ENCODE measurements around the gene SLC17A7.
A peak's percentile ranks its signal among the peaks of the same experiment; 100 is the strongest.
"Not testable (repeated sequence)": the region's sequence is repeated elsewhere in the genome, so short reads cannot be mapped to it uniquely, and the experiment has no call there.

Gene SLC17A7

GRCh38 chr19:49469828-49470614, 28.7 kb upstream of the SLC17A7 start:
- DNase-seq: peak; percentile 93 to 94

DNA sequence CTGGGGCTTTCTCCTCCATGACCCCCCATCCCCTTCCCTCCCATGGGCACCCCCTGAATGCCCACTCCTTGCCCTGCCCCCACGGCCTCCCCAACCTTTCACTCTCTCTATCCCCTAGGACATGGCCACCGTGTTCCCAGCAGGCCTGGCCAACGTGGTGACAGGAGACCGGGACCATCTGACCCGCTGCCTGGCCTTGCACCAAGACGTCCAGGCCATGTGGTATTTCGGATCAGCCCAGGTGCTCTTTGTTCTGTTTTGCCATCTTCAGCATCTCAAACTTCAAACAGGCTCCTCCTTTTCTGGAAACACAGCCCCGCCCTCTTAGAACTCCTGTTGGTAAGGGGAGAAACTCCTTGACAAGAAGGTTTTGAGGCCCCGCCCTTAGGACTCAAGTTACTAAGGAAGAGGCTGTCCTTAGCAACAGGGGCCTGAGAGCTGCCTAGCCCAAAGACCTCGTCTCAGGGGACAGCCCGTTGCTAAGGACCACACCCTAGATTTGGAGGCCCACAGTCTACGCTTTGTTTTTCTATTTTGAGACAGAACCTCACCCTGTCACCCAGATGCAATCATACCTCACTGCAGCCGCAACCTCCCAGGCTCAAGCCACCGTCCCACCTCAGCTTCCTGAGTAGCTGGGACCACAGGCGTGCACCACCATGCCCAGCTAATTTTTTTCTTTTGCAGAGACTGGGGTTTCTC, 27.6 kb upstream of the SLC17A7 start:
- peak; percentile 98 for DNase-seq

DNA sequence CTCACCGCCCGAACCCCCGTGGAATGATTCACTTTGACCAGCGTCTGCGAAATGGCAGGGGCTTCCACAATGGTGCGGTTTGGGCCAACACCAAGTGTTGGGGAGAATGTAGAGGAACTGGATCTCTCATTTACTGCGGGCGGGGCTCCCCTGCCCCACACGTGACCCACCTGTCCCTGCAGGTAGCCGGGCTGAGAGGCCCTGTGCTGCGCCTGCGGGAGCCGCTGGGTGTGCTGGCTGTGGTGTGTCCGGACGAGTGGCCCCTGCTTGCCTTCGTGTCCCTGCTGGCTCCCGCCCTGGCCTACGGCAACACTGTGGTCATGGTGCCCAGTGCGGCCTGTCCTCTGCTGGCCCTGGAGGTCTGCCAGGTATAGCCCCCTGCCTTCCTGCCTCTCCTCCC, 26.9 kb upstream of the SLC17A7 start:
- no peak for DNase-seq

GRCh38 chr19:49465371-49465770, 24.0 kb upstream of the SLC17A7 start:
- no peak for DNase-seq

DNA sequence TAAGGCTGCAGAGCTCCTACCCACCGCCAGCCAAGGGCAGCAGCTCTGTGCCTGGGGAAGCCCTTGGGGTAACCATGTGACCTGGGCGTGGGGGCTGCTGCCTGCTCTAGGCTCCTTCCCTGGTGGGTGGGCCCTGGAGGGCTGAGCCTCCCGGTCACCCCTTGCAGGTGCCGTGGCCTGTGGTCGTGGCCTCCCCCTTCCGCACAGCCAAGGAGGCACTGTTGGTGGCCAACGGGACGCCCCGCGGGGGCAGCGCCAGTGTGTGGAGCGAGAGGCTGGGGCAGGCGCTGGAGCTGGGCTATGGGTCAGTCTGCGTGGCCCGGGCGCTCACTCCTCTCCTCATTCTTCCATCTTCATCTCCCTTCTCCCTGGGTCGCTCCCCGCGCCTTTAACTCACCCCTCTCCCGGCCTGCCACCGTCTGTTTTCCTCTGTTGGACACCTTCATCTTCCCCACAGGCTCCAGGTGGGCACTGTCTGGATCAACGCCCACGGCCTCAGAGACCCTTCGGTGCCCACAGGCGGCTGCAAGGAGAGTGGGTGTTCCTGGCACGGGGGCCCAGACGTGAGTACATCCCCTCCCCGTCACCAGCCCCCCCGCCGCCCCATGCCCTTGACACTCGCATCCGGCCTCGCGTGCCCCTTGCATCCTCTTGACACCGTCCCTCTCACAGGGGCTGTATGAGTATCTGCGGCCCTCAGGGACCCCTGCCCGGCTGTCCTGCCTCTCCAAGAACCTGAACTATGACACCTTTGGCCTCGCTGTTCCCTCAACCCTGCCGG, 22.8 kb upstream of the SLC17A7 start:
- DNase-seq: no peak

DNA sequence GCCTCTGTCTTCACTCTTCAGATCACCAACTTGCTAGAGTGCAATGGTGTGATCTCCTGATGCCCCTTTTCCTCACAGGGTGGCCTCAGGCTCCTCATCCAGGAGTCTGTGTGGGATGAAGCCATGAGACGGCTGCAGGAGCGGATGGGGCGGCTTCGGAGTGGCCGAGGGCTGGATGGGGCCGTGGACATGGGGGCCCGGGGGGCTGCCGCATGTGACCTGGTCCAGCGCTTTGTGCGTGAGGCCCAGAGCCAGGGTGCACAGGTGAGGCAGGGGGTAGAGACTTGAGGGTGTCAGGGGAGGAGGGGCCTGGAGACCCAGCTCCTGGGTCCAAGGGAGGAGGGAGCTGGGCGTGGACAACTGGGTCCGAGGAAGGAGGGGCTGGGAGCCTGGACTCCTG, 21.2 kb upstream of the SLC17A7 start:
- no peak for DNase-seq

- DNase-seq: no peak
Measured at GRCh38 chr19:49461656-49462055, 20.3 kb upstream of the SLC17A7 start.

DNA sequence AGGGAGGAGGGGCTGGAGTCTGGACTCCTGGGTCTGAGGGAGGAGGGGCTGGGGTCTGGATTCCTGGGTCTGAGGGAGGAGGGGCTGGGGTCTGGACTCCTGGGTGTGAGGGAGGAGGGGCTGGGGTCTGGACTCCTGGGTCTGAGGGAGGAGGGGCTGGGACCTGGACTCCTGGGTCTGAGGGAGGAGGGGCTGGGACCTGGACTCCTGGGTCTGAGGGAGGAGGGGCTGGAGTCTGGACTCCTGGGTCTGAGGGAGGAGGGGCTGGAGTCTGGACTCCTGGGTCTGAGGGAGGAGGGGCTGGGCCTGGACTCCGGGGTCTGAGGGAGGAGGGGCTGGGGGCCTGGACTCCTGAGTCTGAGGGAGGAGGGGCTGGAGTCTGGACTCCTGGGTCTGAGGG, 19.8 kb upstream of the SLC17A7 start:
- DNase-seq: not testable (repeated sequence)

DNA sequence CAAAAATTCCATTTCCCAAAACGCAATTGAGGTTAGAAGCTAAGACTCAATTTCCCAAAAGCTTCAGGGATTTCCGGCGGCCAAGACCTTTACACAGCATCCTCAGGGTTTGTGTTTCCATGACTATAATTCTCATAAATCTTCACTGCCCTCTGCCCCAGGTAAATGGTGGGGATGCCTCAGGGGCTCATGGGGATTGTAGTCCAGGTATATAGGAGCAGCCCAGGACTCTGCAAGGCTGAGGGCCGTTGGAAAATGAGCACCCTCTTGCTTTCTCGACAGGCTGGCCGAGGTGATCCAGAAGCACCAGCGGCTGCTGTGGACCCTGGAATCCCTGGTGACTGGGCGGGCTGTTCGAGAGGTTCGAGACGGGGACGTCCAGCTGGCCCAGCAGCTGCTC, 18.1 kb upstream of the SLC17A7 start:
- no peak for DNase-seq

DNA sequence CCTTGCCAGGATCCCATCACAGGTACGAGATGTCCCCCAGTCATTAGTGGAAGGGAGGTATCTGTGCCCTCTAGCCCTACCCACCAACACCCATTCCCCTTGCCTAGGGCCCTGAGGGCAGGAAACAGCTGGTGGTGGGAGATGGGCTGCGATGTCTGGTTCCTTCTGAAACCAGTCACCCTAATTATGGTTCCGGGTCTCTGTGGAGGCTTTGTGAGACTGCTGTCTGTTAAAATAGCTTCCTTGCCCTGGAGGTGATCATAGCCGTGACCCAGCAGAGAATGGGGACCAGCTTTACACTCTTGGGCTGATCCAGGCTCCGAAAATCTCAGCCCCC, 17.2 kb upstream of the SLC17A7 start:
- DNase-seq: no peak

- DNase-seq: no peak
Measured at GRCh38 chr19:49456326-49456725, 15.0 kb upstream of the SLC17A7 start.

GRCh38 chr19:49455773-49456172, 14.4 kb upstream of the SLC17A7 start:
- no peak for DNase-seq

- DNase-seq: peak; percentile 50 to 51
Measured at GRCh38 chr19:49453757-49454240, 12.5 kb upstream of the SLC17A7 start.

DNA sequence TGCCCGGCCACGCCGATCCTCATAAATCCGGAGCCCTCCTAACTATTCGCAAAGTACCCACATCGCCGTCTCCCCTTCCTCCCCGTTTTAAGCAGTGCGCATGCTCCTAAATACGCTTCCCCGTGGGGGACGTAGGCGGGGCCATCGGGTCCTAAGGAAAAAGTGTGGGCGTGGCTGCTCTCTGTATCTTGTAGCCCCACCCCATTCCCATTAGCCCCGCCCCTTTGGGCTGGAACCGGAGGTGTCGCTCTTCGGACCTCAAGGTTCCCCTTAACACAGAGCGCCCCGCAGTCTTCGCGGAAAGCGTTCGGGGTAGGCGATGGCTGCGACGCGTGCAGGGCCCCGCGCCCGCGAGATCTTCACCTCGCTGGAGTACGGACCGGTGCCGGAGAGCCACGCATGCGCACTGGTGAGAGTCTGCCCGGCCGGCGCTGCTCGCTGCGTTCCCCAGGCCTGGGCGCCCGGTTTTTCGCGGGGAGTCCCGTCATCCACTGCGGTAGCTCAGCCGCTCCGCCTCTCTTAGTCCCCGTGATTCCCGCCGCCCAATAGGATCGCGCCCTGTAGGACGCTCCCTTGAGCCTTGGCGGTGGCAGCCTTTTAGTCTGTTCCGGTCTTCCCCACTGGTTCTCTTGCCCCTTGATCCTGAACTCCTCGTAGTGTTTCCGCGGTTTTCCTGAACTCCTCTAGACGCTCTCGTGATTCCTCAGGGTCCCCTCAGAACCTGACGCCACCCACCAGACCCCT, 11.9 kb upstream of the SLC17A7 start, which contains the start of gene ALDH16A1:
Gene ALDH16A1 (plus strand): TSS at position 213 of the 744 bp plus-strand sequence. CDS start 107 bp downstream, at position 320.
- DNase-seq: peak; percentile 98

DNA sequence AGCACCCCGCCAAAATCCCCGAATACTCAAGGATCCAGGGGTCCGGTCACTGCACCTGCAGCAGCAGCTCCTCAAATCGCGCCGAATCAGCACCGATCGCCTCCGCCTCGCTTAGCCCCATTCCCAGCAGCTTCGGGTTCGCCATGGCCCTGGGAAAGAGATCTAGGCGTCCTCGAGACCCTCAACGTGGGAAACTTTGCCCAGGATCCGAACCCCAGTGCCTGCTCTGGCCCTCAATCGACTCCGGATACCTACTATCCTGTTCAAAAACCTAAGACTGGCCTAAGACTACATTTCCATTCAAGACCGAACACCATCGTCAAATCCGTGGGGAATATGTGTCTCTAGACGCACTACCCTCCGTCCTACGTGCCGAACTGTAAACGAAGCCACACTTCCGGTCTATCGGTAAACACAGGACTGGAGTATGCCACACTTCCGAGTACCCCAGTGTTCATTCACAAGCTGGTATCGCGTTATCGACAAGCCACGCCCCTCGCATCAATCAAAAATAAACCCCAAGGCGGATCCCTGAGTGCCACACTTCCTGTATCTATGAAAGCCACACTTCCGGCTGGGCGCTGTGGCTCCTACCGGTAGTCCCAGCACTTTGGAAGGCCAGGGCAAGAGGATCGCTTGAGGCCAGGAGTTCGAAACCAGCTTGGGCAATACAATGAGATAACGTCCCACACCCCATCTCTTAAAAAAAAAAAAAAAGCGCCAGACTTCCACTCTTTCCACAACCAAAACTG, 10.3 kb upstream of the SLC17A7 start, which contains the start of gene PIH1D1:
Gene PIH1D1 (minus strand): TSS at position 385 of the 752 bp plus-strand sequence. CDS start 240 bp downstream, at position 145.
- DNase-seq: peak; percentile 98

DNA sequence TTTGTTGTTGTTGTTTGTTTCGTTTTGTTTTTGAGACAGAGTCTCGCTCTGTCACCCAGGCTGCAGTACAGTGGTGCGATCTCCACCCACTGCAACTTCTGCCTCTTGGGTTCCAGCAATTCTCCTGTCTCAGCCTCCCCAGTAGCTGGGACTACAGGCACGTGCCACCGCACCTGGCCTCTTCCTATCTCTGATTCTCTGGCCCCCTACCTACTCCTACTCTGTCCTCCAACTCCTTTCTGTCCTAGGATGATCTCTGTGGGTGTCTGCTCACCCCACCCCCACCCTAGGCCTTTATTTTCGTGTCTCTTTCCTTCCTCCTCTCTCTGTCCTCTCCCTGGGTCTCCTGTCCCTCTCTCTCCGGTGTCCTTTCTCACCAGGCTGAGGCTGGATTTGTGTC, 9.1 kb upstream of the SLC17A7 start:
- DNase-seq: no peak

GRCh38 chr19:49448432-49448786, 7.1 kb upstream of the SLC17A7 start:
- DNase-seq: no peak

DNA sequence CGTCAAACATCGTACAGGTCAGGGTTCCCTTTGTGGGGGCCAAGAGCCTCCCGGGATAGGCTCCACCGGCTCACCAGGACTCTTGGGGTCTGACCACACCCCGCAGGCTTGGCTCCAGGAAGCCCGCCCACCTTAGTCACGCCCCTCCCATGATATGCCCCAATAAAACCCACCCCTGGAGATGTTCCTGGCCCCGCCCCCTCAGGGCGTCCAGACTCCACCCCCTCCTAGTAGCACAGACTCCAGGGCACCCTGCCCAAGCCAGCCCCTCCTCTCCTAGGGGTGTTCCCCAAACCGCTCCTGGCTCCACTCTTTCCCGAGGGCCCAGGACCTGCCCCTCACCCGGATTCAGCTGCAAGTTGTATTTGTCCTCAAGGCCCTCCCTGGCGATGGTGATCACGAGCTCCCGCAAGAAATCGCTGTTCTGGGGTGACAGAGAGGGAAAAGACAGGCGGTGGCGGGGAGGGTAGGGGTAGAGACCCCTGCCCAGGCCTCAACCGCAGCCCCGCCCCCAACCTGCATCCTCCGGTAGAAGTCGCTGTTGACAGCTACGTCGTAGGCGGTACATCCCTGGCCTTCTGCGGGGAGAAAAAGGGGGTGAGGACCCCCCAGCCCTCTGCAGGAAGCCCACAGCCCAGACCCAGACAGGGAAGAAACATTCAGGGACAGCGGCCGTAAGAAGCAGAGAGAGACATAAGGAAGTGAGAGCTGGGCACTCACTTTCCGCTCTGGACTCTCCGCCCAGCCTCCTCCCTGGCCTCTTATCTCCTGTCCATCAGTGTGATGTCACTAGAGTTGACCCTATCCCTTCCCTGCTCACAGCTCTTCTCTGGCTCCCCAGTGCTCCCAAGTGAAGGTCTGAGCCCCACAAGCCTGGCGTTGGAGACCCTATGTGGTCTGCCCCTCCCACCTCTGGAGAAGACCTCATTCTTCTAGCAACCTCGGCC, 6.4 kb upstream of the SLC17A7 start:
- DNase-seq: peak in 1 of 2 donors; percentile 19

GRCh38 chr19:49445997-49446396, 4.7 kb upstream of the SLC17A7 start:
- no peak for DNase-seq

GRCh38 chr19:49444100-49444700, 2.9 kb upstream of the SLC17A7 start:
- not testable (repeated sequence) for DNase-seq

Data from CD4-positive, alpha-beta T cell treated with Interleukin-1 beta for 1 hour (primary cell).